Measurements from ENCODE around the gene CACNA1C. TPM values are rescaled to one million over a fixed set of nuclear protein-coding genes. Genes with fewer than 3 reads are reported as not detected.

Gene CACNA1C
- total RNA-seq (0.02 and 0.10 TPM in 2 replicates), polyA plus RNA-seq (0.01 and 0.03 TPM in 2 replicates), polyA minus RNA-seq (0.26 and 0.36 TPM in 2 replicates)
- 0.14 TPM for total RNA-seq (2013)

GRCh38 chr12:2052826-2053678 lies at the start of gene CACNA1C:
Gene CACNA1C, plus strand, starts transcription at chr12:2052987. Its CDS starts 576 bp downstream, at chr12:2053563.
- Histone ChIP-seq H3K9ac (ENCODE audit: low read length) (peak within 1 kb of the TSS; percentile 42), H3K4me3 (ENCODE audit: control extremely low read depth in 1 of 5, extremely low read depth in 1 of 5, insufficient read depth in 1 of 5, low read depth in 2 of 5, low read length in 4 of 5) (peak within 1 kb of the TSS in 4 of 5 experiments; percentile 11 to 45 (median 36)), H3K36me3 (replicated peaks in 1 of 2; ENCODE audit: control extremely low read depth in 1 of 2, control insufficient read depth in 1 of 2, extremely low read depth in 1 of 2, insufficient read depth in 2 of 2, low read length in 1 of 2) (no peaks in the 10 kb centered on the region), H4K20me1 (ENCODE audit: control insufficient read depth, insufficient read depth, low read length, poor library complexity, severe bottlenecking) (no peaks in the 10 kb centered on the region), H3K79me2 (ENCODE audit: control insufficient read depth, insufficient read depth, low read length) (no peaks in the 10 kb centered on the region), H3K27ac (ENCODE audit: low read length in 2 of 2) (no peak within 1 kb of the TSS), H3K27me3 (replicated peaks in 1 of 4; ENCODE audit: control extremely low read depth in 1 of 4, control insufficient read depth in 3 of 4, insufficient read depth in 4 of 4, low read length in 3 of 4) (peaks cover 0 to 53% (median 27%) of the 10 kb centered on the region in 4 experiments), H2AFZ (ENCODE audit: insufficient read depth, low read depth, low read length, poor library complexity, severe bottlenecking) (peak within 1 kb of the TSS; percentile 56), H3K9me3 (ENCODE audit: control extremely low read depth in 1 of 3, control insufficient read depth in 2 of 3, insufficient read depth in 1 of 3, low read length in 2 of 3) (no peaks in the 10 kb centered on the region), H3K4me1 (ENCODE audit: control insufficient read depth in 2 of 2, insufficient read depth in 2 of 2, low read length in 2 of 2) (peaks cover 15 to 22% of the 10 kb centered on the region in 2 donors), H3K4me2 (replicated peaks; ENCODE audit: low read depth, low read length, poor library complexity, severe bottlenecking) (peak within 1 kb of the TSS; percentile 82)
- ChIA-PET CTCF (no interaction called here), POLR2A (no interaction called here)
- no peak for TF ChIP-seq CTCF (IDR thresholded peaks at IDR 0.05)
- no peak for TF ChIP-seq EZH2 (IDR thresholded peaks at IDR 0.05; ENCODE audit: borderline replicate concordance, insufficient read depth, low read depth, low read length, poor library complexity, severe bottlenecking)
- peaks cover 33% of the 10 kb centered on the region for H3K4me1 Mint-ChIP-seq
- H3K4me3 Mint-ChIP-seq, result peak within 1 kb of the TSS; percentile 87
- no peaks in the 10 kb centered on the region for H3K9me3 Mint-ChIP-seq (ENCODE audit: insufficient read depth)
- H3K27me3 Mint-ChIP-seq, result peaks cover 78% of the 10 kb centered on the region
- peak within 1 kb of the TSS; percentile 57 for H3K27ac Mint-ChIP-seq
- peak; percentile 49 for ATAC-seq (ENCODE audit: low read depth)
- intact Hi-C loops (cut with micrococcal nuclease), result no loop called here
- DNase-seq, result peak; percentile 38
- 1% methylated on average over 86 of the region's 90 CpGs for WGBS (ENCODE audit: insufficient coverage)

GRCh38 chr12:2003676-2004112 lies 49.1 kb upstream of the CACNA1C start:
- ChIA-PET CTCF (interaction anchor here (1.4 kb wide), 1 partner anchor 64 kb away, joined by 5 read pairs; no protein-coding TSS in a partner anchor), POLR2A (no interaction called here)
- H3K9me3 ChIP-seq (ENCODE audit: control extremely low read depth in 1 of 3, control insufficient read depth in 2 of 3, insufficient read depth in 1 of 3, low read length in 2 of 3), result peaks cover 0 to 7% (median 0%) of the 10 kb centered on the region in 3 donors
- H3K4me1 ChIP-seq (ENCODE audit: control insufficient read depth in 2 of 2, insufficient read depth in 2 of 2, low read length in 2 of 2), result peaks cover 11 to 15% of the 10 kb centered on the region in 2 donors
- Mint-ChIP-seq H3K9me3 (ENCODE audit: insufficient read depth) (no peaks in the 10 kb centered on the region), H3K4me3 (peak overlapping the region; percentile 99), H3K27me3 (no peaks in the 10 kb centered on the region), H3K4me1 (peaks cover 26% of the 10 kb centered on the region), H3K27ac (peak overlapping the region; percentile 99)
- H2AFZ ChIP-seq (ENCODE audit: insufficient read depth, low read depth, low read length, poor library complexity, severe bottlenecking), result peak overlapping the region; percentile 100
- H3K27ac ChIP-seq (ENCODE audit: low read length in 2 of 2), result peak overlapping the region; percentile 81 to 93
- H3K4me3 ChIP-seq (ENCODE audit: control extremely low read depth in 1 of 5, extremely low read depth in 1 of 5, insufficient read depth in 1 of 5, low read depth in 2 of 5, low read length in 4 of 5), result peak overlapping the region; percentile 64 to 92 (median 92)
- 0% methylated on average over 13 of the region's 13 CpGs for WGBS (ENCODE audit: insufficient coverage)
- ATAC-seq (ENCODE audit: low read depth) (peak; percentile 3), DNase-seq (no peak)
- H3K36me3 ChIP-seq (replicated peaks in 1 of 2; ENCODE audit: control extremely low read depth in 1 of 2, control insufficient read depth in 1 of 2, extremely low read depth in 1 of 2, insufficient read depth in 2 of 2, low read length in 1 of 2), result no peaks in the 10 kb centered on the region
- no peaks in the 10 kb centered on the region for H4K20me1 ChIP-seq (ENCODE audit: control insufficient read depth, insufficient read depth, low read length, poor library complexity, severe bottlenecking)
- H3K27me3 ChIP-seq (replicated peaks in 1 of 4; ENCODE audit: control extremely low read depth in 1 of 4, control insufficient read depth in 3 of 4, insufficient read depth in 4 of 4, low read length in 3 of 4), result no peaks in the 10 kb centered on the region
- peaks cover 9% of the 10 kb centered on the region for H3K79me2 ChIP-seq (ENCODE audit: control insufficient read depth, insufficient read depth, low read length)
- intact Hi-C loops (cut with micrococcal nuclease), result loop anchor here (1.0 to 10.0 kb wide), 5 partner anchors 31 to 791 kb away; partner anchors contain the start of gene FKBP4
- H3K4me2 ChIP-seq (replicated peaks; ENCODE audit: low read depth, low read length, poor library complexity, severe bottlenecking), result peak overlapping the region; percentile 90
- TF ChIP-seq EZH2 (IDR thresholded peaks at IDR 0.05; ENCODE audit: borderline replicate concordance, insufficient read depth, low read depth, low read length, poor library complexity, severe bottlenecking), result no peak
- no peak for TF ChIP-seq CTCF (IDR thresholded peaks at IDR 0.05)
- H3K9ac ChIP-seq (ENCODE audit: low read length), result peak overlapping the region; percentile 98

All from B cell (primary cell).